HG03025 (cell line): ENCODE measurements around the gene UGT2B7.
A peak's percentile ranks its signal among the peaks of the same experiment; 100 is the strongest.
"Not testable (repeated sequence)": the region's sequence is repeated elsewhere in the genome, so short reads cannot be mapped to it uniquely, and the experiment has no call there.

ENCODE experiments used
- ATAC-seq: cut with Tn5 transposase; IDR thresholded peaks from one replicate; pipeline ENCODE4 v1.9.1; 2021; ENCODE audit warnings: mild to moderate bottlenecking, moderate library complexity; ENCODE audit not compliant: unreplicated experiment, low FRiP score

Gene UGT2B7

GRCh38 chr4:69096111-69096656, at the start of gene UGT2B7:
Gene UGT2B7, plus strand, starts transcription at chr4:69096474. Its CDS starts 47 bp downstream, at chr4:69096521.
- no peak for ATAC-seq

GRCh38 chr4:69049860-69050259, 46.4 kb upstream of the UGT2B7 start:
- no peak for ATAC-seq

- ATAC-seq, result not testable (repeated sequence)
These were observed 45.3 kb upstream of the UGT2B7 start for GRCh38 chr4:69050853-69051575.

GRCh38 chr4:69051576-69051943, 44.7 kb upstream of the UGT2B7 start:
- ATAC-seq, result no peak

DNA sequence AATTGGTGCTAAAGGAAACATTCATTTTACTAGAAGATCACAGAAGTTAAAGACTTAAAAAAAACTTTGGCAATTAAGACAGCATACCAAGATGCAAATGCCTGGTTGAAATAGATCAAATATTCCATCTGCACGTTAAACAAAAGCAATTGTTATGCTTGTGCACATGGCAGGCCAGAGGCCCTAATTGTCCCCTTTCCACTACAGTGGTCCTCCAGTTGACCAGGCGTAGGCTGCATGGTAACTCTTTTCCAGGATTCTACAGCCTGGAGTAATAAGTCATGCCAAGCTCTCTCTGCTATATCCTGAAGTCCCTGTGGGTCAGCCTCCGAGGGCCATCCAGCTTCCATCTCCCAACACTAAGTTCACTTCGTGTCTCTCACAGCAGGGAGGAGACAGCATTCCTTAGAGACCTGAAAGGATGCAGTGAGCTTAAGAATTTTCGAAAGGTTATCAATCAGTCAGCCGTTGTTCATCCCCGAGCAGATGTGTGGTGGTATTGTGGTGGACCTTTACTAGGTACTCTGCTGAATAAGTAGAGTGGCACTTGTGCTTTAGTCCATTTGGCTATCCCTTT, 42.9 kb upstream of the UGT2B7 start:
- not testable (repeated sequence) for ATAC-seq

DNA sequence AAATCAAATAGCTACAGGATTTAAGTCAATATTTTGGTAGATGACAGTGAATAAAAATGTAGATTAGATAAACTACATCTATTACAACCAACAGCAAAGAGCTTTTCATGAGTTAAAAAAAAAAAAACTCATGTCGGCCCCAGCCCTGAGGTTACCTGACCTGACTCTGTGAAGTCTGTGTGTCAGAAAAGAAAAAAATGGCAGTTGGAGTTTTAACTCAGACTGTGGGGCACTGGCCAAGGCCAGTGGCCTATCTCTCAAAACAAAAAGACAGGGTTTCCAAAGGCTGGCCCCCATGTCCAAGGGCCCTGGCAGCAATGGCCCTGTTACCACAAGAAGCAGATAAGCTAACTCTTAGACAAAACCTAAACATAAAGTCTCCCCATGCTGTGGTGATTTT, 42.2 kb upstream of the UGT2B7 start:
- not testable (repeated sequence) for ATAC-seq

GRCh38 chr4:69054578-69055200, 41.6 kb upstream of the UGT2B7 start:
- no peak for ATAC-seq

- ATAC-seq, result no peak
These were observed 40.1 kb upstream of the UGT2B7 start for GRCh38 chr4:69056150-69056549.

GRCh38 chr4:69056921-69057550, 39.2 kb upstream of the UGT2B7 start:
- no peak for ATAC-seq

DNA sequence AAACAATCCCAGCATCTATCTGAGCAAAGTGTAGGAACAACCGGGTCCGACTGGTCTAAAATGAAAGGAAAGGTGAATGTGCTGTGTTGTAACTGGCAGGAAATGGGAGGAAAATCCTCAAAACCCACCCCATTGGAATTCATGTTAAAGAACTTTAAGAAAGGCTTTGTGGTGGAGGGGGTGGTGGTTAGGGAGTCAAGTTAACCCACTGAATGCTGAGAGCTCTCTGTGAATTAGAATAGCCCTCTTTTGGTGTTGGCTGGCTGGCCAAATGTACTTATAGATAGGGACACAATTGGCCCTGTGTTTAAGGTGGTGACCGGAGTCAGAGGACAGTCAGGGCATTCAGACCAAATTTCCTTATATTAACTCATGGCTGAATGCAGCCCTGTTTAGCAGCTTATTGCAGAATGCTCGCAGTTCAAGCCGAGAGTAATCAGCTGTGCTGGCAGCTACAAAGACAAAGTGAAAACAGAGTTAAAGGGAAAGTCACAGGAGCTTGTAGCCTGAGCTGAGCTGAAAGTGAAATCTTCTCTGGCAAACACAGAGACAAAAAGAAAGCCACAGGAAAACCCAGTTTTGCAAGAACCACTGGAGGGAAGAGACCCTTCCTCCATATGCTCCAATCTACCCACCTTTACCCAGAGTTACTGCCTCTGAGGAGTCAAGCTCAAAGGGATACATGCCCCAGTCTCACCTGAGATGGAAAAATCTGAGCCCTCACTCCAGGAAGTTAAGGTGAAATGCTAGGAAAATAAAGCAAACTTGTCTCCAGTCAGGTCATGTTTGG, 38.5 kb upstream of the UGT2B7 start:
- peak; percentile 78 for ATAC-seq

- ATAC-seq, result no peak
These were observed 37.7 kb upstream of the UGT2B7 start for GRCh38 chr4:69058410-69059059.

DNA sequence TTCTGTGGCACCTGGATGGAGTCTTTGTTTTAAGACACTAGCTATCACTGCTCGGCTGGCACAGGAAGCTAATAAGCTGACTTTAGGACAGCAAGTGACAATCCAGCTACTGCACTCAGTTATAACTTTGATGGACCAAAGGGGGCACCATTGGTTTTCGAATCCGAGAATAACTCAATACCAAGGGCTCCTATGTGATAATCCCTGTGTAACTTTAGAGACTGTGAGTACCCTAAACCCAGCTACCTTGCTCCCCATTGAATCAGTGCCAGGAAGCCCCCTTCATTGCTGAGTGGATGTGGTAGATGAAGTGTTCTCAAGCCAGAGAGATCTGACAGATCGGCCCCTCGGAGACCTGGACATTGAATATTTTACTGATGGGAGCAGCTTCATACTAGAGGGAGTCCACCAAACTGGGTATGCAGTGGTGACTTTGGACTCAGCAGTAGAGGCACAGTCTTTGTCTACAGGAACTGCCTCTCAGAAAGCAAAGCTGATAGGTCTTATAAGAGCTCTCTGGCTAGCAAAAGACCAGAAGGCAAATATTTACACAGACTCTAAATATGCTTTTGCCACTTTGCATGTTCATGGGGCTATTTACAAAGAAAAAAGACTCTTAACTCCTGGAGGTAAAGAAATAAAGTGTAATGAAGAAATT, 35.5 kb upstream of the UGT2B7 start:
- no peak for ATAC-seq

- no peak for ATAC-seq
These were observed 31.9 kb upstream of the UGT2B7 start for GRCh38 chr4:69064391-69064790.

GRCh38 chr4:69066945-69067344, 29.3 kb upstream of the UGT2B7 start:
- no peak for ATAC-seq

GRCh38 chr4:69069085-69069484, 27.2 kb upstream of the UGT2B7 start:
- no peak for ATAC-seq

GRCh38 chr4:69070590-69070989, 25.7 kb upstream of the UGT2B7 start:
- ATAC-seq, result no peak

GRCh38 chr4:69071286-69071685, 25.0 kb upstream of the UGT2B7 start:
- ATAC-seq, result no peak

DNA sequence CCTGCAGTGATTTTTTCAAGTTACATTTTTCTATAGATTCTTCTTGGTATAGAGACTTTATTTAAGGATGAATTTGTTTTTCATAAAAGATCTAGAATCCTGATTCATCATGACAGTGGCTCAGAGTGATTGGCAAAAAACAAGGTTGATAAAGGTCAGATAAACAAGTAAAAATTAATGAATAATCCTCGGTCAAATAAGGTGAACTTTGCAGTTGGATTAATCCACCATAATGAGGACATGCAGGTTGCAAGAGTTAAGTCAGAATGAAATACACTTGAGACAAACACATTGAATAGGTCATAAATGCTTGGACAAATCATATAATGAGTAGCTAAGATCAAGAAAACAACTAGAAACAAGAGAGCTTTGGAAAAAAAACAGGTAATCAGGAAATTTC, 22.9 kb upstream of the UGT2B7 start:
- ATAC-seq, result no peak

DNA sequence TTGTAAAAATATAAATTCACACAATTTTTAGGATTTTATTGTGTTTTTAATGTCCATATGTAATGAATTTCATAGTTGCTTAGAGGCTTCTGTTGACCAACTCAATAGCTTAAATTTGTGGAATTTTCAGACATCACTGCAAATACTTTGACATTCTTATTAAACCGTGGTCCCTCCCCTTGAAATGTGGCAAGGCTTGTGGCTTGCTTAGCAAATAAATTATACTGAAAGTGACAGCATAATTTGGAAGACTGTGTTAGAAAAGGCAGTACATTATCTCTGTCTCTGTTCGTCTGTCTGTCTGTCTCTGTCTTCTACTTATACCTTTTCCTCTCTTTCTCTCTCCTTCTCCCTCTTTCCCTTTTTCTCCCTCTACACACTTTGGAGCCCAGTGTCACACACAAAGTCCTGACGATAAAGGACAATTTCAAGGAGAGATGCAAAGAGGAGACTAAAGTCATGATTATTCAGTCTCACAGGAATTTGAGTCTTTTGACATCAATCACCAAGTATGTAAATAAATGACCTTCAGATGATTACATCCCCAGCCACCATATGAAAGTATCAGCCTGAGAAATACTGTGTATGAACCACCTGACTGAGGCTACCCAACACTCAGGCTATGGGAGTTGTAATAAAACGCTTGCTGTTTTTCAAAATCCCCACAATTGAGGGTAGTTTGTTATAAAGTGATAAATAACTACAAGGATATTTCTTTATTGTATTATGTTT, 21.0 kb upstream of the UGT2B7 start:
- no peak for ATAC-seq
